Measurements from ENCODE around the gene FAM9C.

The FAM9C gene

GRCh38 chrX:13007519-13008188 lies 36.8 kb downstream of the FAM9C start:
- no peak for DNase-seq (ENCODE audit: low spot score)

DNA sequence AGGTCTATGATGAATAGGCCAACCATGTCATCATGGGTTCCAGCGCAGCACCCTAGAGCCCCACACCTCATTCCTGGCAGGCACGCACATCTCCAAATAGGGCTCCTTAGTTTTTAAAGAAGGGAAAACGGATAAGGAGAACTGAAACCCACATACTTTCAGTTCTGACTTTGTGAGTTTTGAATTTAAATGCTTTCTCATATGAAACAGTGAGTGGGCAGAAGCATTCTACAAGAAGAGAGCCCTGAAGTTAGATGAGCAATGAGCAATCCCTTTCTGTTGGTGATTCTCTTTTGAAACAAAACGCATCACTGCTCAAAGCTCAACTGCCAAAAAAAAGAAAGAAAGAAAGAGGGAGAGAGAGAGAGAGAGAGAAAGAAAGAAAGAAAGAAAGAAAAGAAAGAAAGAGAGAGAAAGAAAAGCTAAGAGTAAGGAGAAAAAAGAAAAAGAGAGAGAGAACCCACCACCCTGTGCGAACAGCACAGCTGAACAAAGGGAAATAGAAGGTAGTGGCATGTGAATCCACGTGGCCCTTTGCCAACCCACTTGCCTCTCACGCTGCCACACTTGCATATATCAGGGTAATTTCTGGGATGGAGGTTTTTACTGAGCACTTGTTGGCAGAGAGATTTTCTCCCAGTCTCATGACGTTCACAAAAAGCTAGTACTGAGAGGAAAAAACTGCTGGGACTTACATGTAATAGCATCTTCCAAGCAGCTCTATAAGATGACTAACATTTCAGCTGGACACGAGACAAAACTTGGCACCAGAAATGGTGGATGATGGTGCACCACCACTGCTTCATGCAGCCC lies 38.6 kb downstream of the FAM9C start:
- peak; percentile 61 for DNase-seq (ENCODE audit: low spot score)

DNA sequence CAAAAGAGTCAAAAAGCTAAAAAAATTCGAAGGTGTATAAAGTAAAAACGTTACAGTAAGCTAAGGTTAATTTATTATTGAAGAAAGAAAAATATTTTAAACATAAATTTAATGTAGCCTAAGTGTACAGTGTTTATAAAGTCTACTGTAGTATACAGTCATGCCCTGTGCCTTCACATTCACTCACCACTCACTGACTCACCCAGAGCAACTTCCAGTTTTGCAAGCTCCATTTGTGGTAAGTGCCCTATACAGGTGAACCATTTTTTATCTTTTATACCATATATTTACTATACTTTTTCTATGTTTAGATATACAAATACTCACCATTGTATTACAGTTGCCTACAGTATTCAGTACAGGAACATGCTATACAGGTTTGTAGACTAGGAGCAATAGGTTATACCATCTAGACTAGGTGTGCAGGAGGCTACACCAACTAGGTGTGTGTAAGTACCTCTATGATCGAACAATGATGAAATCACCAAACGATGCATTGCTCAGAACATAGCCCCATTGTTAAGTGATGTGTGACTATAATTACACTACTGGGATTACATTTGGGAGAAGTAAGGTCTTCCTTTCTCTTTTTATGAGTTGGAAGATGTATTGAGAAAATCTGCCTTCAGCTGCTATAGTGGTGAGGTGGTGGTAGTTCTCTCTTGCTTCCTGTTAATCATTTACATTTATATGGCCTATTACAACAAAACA lies 42.3 kb downstream of the FAM9C start:
- peak; percentile 57 for DNase-seq (ENCODE audit: low spot score)

DNA sequence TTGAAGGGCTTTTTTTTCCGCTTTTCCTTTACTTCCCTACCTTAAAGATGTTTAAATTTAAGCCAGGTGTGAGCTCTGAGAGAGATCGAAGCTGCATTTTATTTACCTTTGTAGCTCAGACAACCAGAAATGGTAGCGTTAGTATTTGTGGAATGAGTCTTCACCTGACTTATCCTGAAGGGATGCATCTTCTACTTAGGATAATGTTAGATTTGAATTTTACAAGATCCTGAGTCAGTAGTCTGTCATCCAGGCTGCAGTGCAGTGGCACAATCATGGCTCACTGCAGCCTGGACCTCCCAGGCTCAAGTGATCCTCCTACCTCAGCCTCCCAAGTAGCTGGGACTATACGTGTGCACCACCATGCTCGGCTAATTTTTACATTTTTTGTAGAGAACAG lies 43.3 kb downstream of the FAM9C start:
- DNase-seq (ENCODE audit: low spot score), result no peak

GRCh38 chrX:13000301-13000811 lies 44.1 kb downstream of the FAM9C start:
- peak; percentile 70 for DNase-seq (ENCODE audit: low spot score)

- DNase-seq (ENCODE audit: low spot score), result peak; percentile 88
These were observed 45.0 kb downstream of the FAM9C start for GRCh38 chrX:12999422-12999821.

GRCh38 chrX:12997906-12998687 lies 46.3 kb downstream of the FAM9C start:
- DNase-seq (ENCODE audit: low spot score), result peak; percentile 49

DNA sequence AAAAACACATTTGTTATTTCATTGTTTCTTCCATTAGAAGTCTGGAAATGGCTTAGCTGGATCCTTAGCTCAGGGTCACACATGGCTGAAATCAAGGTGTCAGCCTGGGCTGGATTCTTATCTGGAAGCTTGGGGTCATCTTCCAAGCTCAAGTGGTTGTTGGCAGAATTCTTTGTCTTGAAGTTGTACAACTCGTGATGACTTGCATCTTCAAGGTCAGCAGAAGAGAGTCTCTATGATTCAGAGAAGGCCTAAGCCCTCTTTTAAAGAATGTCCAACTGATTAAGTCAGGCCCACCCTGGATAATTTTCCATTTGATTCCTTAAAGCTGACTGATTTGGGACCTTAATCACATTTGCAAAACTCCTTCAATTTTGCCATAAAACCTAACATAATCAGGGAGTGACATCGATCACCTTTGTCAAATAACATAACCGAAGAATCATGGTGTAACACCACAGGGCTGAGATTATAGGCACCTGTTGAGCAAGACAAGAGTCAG lies 47.4 kb downstream of the FAM9C start:
- no peak for DNase-seq (ENCODE audit: low spot score)

- no peak for DNase-seq (ENCODE audit: low spot score)
These were observed 50.1 kb downstream of the FAM9C start for GRCh38 chrX:12994321-12994720.

GRCh38 chrX:12993826-12994225 lies 50.6 kb downstream of the FAM9C start:
- DNase-seq (ENCODE audit: low spot score), result no peak

GRCh38 chrX:12992544-12993118 lies 51.8 kb downstream of the FAM9C start:
- no peak for DNase-seq (ENCODE audit: low spot score)

GRCh38 chrX:12991575-12991974 lies 52.8 kb downstream of the FAM9C start:
- no peak for DNase-seq (ENCODE audit: low spot score)

DNA sequence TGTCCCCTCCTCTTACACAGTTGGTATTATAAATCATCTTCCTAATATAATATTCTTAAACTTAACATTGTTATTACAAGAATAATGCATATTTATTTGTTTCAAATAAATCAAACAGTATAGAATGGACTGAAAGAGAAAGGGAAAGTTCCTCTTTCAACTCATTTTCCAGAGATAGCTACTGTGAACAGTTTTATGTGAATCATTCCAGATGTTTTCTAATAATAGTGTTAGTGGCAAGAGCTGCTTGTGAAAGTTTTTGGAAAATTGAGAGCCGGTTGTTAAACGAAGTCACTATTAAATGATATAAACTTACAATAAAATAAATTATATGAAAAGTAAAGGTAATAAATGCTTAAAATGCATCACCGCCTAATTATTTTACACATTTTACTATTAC lies 55.0 kb downstream of the FAM9C start:
- DNase-seq (ENCODE audit: low spot score), result no peak

DNA sequence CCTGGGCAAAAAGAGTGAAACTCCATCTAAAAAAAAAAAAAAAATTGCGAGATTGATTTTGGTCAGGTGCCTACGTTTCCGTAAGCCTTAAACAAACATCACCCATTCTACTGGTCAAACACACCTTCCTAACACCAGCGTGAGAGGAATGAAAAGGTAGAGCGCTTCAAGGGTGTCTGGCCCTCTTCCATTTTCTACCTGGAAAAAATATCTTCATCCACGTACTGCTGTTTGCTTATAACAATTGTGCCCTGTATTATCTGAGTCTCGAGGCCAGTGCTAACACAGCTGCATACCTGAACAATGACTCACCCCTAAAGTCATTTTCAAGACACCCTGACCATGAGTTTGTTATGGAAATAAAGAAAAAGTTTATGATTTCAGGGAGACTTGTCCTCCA lies 55.6 kb downstream of the FAM9C start:
- DNase-seq (ENCODE audit: low spot score), result no peak

GRCh38 chrX:12987900-12988594 lies 56.4 kb downstream of the FAM9C start:
- DNase-seq (ENCODE audit: low spot score), result no peak

- DNase-seq (ENCODE audit: low spot score), result no peak
These were observed 57.1 kb downstream of the FAM9C start for GRCh38 chrX:12987340-12987739.

GRCh38 chrX:12986886-12987285 lies 57.5 kb downstream of the FAM9C start:
- DNase-seq (ENCODE audit: low spot score), result no peak

- no peak for DNase-seq (ENCODE audit: low spot score)
These were observed 58.1 kb downstream of the FAM9C start for GRCh38 chrX:12986164-12986779.
